Measurements from ENCODE around the gene CARD11.

CARD11 gene

GRCh38 chr7:2975821-2976371 lies 67.8 kb downstream of the CARD11 start:
- H3K79me2 ChIP-seq (ENCODE audit: insufficient read depth, low read depth) = no peaks in the 10 kb centered on the region
- no peaks in the 10 kb centered on the region for H3K27me3 ChIP-seq (ENCODE audit: insufficient read depth, low read depth)
- peaks cover 25% of the 10 kb centered on the region for H3K4me1 ChIP-seq (ENCODE audit: low read depth, poor library complexity, severe bottlenecking)
- no peak overlapping the region for H2AFZ ChIP-seq (ENCODE audit: low read depth)
- no peak overlapping the region for H3K4me3 ChIP-seq (IDR thresholded peaks at IDR 0.05; ENCODE audit: insufficient read depth, low read depth, low read length)
- H3K4me2 ChIP-seq = no peak overlapping the region
- no peak overlapping the region for H3K27ac ChIP-seq
- H4K20me1 ChIP-seq (ENCODE audit: insufficient read depth) = no peaks in the 10 kb centered on the region
- no peaks in the 10 kb centered on the region for H3K36me3 ChIP-seq (ENCODE audit: insufficient read depth)
- TF ChIP-seq CTCF (conservative IDR thresholded peaks at IDR 0.05; ENCODE audit: low read depth, low read length) = no peak
- H3K9ac ChIP-seq = no peak overlapping the region

- Histone ChIP-seq H3K27ac (no peak overlapping the region), H3K4me2 (no peak overlapping the region), H3K27me3 (ENCODE audit: insufficient read depth, low read depth) (no peaks in the 10 kb centered on the region), H3K9ac (no peak overlapping the region), H3K79me2 (ENCODE audit: insufficient read depth, low read depth) (no peaks in the 10 kb centered on the region), H4K20me1 (ENCODE audit: insufficient read depth) (no peaks in the 10 kb centered on the region), H3K36me3 (ENCODE audit: insufficient read depth) (no peaks in the 10 kb centered on the region), H3K4me1 (ENCODE audit: low read depth, poor library complexity, severe bottlenecking) (peaks cover 18% of the 10 kb centered on the region), H2AFZ (ENCODE audit: low read depth) (no peak overlapping the region), H3K4me3 (IDR thresholded peaks at IDR 0.05; ENCODE audit: insufficient read depth, low read depth, low read length) (no peak overlapping the region)
- TF ChIP-seq CTCF (conservative IDR thresholded peaks at IDR 0.05; ENCODE audit: low read depth, low read length) = no peak
Measured at GRCh38 chr7:2974093-2974819, 69.4 kb downstream of the CARD11 start.

GRCh38 chr7:2972835-2973161 lies 70.9 kb downstream of the CARD11 start:
- no peak overlapping the region for H3K9ac ChIP-seq
- H3K4me1 ChIP-seq (ENCODE audit: low read depth, poor library complexity, severe bottlenecking) = peaks cover 7% of the 10 kb centered on the region
- H3K4me3 ChIP-seq (IDR thresholded peaks at IDR 0.05; ENCODE audit: insufficient read depth, low read depth, low read length) = no peak overlapping the region
- no peak overlapping the region for H2AFZ ChIP-seq (ENCODE audit: low read depth)
- H3K36me3 ChIP-seq (ENCODE audit: insufficient read depth) = no peaks in the 10 kb centered on the region
- no peak overlapping the region for H3K27ac ChIP-seq
- no peaks in the 10 kb centered on the region for H3K27me3 ChIP-seq (ENCODE audit: insufficient read depth, low read depth)
- H3K4me2 ChIP-seq = no peak overlapping the region
- H4K20me1 ChIP-seq (ENCODE audit: insufficient read depth) = no peaks in the 10 kb centered on the region
- TF ChIP-seq CTCF (conservative IDR thresholded peaks at IDR 0.05; ENCODE audit: low read depth, low read length) = no peak
- H3K79me2 ChIP-seq (ENCODE audit: insufficient read depth, low read depth) = no peaks in the 10 kb centered on the region

- Histone ChIP-seq H3K27ac (no peak overlapping the region), H3K79me2 (ENCODE audit: insufficient read depth, low read depth) (no peaks in the 10 kb centered on the region), H3K4me3 (IDR thresholded peaks at IDR 0.05; ENCODE audit: insufficient read depth, low read depth, low read length) (no peak overlapping the region), H2AFZ (ENCODE audit: low read depth) (no peak overlapping the region), H3K4me1 (ENCODE audit: low read depth, poor library complexity, severe bottlenecking) (peaks cover under 1% of the 10 kb centered on the region), H3K4me2 (no peak overlapping the region), H3K9ac (no peak overlapping the region), H3K27me3 (ENCODE audit: insufficient read depth, low read depth) (no peaks in the 10 kb centered on the region), H3K36me3 (ENCODE audit: insufficient read depth) (no peaks in the 10 kb centered on the region), H4K20me1 (ENCODE audit: insufficient read depth) (no peaks in the 10 kb centered on the region)
- TF ChIP-seq CTCF (conservative IDR thresholded peaks at IDR 0.05; ENCODE audit: low read depth, low read length) = no peak
Measured at GRCh38 chr7:2971914-2972834, 71.5 kb downstream of the CARD11 start.

All from KMS-11 (cell line).